GM18508 (cell line): ENCODE measurements around the gene CAPN15.
"Not testable (repeated sequence)": the region's sequence is repeated elsewhere in the genome, so short reads cannot be mapped to it uniquely, and the experiment has no call there.

Experiments used
- ATAC-seq: cut with Tn5 transposase; IDR thresholded peaks from one replicate; pipeline ENCODE4 v1.9.1; 2021; ENCODE audit warnings: moderate number of reproducible peaks; ENCODE audit not compliant: insufficient read depth, unreplicated experiment

CAPN15 gene

GRCh38 chr16:527015-527903, at the start of gene CAPN15:
Gene CAPN15 (plus strand): TSS chr16:527712. CDS start chr16:546839, 19,127 bp downstream.
- no peak for ATAC-seq

GRCh38 chr16:478287-478686, 49.2 kb upstream of the CAPN15 start:
- not testable (repeated sequence) for ATAC-seq

GRCh38 chr16:482468-483185, 44.9 kb upstream of the CAPN15 start:
- no peak for ATAC-seq

DNA sequence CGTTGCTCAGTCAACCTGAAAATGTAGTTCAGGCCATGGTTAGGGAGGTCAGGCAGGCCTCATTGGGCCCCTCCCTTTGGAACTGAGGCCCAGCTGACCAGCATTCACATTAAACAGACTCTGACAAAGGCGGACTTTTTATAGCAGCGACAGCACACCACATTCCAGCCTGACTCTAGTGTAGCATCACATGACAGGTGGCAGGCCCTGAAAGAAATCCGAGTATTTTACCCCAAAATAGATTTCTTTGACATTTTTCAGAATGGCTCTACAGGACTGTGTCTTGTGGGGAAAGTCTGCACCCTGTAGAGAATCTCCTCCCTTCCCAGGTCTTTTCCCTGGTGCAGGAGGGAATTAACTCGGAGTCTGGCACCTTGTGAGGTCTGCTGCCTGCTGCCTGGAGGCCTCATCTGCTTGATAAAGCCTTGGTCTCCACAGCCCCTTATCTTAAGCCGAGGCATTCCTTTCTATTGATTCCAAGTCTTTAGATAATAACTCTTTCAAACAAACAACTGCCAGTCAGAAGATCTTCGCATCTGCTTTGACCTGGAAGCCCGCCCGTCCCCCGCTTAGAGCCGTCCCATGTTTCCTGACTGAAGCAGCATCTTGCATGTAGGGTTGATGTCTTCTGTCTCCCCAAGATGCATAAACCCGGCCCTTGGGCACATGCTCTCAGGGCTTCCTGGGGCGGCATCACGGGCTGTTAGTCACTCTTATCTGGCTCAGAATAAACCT, 44.0 kb upstream of the CAPN15 start:
- no peak for ATAC-seq

DNA sequence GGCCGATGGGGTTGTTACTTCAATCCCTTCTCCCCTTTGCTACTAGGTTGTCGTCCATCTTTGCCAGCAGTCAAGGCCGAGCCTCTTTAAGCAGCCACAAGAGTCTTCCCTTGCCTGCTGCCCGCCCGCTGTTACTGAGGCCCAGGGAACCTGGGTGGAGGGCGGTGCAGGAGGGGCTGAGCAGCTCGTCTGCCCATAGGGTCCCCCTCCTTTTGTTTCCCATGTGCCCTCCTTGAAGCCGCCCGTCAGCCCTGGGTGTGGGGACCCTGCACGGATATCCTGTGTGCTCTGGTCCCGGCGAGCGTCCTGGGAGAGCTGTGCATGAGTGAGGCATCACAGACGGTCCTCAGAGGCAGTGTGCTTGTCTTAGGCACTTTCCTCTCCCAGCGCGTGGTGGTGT, 37.9 kb upstream of the CAPN15 start:
- no peak for ATAC-seq

DNA sequence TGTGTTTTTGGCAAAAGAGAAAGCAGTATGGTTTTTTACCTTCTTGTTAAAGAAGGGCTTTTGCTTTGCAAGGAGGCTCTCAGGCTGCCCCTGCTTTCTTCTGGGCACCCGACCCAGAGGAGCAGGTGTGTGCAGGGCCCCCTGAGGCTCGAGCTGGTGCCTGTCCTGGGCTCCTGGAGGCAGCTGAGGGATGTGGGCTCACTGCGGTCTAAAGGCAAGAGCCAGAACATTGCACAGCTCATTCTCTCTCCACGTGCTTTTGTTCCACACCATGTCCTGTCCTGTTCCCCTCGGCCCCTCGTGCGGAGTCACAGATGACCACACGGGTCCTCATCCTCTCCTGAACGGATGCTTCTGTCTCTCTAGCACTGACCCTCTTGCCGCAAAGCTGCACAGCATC, 36.7 kb upstream of the CAPN15 start:
- no peak for ATAC-seq

- ATAC-seq = no peak
Measured at GRCh38 chr16:491220-491919, 36.1 kb upstream of the CAPN15 start.

GRCh38 chr16:492211-492875, 35.2 kb upstream of the CAPN15 start:
- ATAC-seq = no peak

GRCh38 chr16:494676-495075, 32.8 kb upstream of the CAPN15 start:
- not testable (repeated sequence) for ATAC-seq

DNA sequence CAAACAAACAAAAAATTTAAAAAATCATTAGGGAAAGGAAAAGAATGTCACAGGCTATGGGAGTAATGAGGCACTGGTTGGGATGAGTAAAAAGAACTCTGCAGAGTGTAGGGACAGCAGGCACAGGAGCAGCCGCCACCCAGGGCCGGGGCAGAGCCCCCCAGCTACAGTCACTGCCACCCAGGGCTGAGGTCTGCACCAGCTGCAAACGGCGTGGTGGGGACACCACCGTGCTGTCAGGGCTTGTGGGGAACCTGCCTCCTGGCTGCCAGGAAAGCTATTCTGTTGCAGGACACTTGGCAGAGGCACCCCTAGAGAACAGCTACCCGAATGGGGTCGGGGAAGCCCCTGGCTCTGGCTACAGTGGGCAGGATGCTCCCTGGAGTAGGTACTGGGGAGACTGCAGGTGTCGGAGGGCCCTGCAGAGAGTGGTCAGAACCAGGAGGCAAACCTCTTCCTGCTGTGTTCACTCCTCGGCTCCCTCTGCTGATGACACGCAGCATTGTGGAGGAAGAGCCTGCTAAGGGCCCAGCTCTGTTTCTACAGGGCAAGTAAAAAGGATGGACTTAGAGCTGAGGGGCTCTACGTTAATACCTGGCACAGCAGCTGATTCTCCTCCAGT, 32.3 kb upstream of the CAPN15 start:
- no peak for ATAC-seq

- ATAC-seq = no peak
Measured at GRCh38 chr16:496097-496886, 31.2 kb upstream of the CAPN15 start.

- ATAC-seq = no peak
Measured at GRCh38 chr16:497258-497657, 30.3 kb upstream of the CAPN15 start.

- no peak for ATAC-seq
Measured at GRCh38 chr16:499924-500323, 27.6 kb upstream of the CAPN15 start.

DNA sequence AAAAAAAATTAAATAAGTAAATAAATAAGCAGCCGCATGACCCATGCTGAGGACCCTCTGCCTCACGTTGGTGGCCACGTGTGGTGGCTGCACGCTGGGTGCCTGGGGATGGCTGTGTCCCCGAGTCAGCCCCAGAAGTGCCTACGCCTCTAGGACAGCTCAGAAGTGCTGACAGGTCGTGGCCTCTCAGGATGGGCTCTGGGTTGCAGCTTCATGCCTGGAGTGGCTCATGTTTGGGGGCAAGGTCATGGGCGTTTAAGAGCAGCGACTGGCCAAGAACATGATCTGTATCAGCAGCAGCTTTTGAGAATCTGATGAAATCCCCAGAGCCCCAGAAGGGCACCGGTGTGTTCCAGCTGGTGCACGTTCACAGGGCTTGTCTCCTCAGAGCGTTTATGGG, 26.8 kb upstream of the CAPN15 start:
- no peak for ATAC-seq

DNA sequence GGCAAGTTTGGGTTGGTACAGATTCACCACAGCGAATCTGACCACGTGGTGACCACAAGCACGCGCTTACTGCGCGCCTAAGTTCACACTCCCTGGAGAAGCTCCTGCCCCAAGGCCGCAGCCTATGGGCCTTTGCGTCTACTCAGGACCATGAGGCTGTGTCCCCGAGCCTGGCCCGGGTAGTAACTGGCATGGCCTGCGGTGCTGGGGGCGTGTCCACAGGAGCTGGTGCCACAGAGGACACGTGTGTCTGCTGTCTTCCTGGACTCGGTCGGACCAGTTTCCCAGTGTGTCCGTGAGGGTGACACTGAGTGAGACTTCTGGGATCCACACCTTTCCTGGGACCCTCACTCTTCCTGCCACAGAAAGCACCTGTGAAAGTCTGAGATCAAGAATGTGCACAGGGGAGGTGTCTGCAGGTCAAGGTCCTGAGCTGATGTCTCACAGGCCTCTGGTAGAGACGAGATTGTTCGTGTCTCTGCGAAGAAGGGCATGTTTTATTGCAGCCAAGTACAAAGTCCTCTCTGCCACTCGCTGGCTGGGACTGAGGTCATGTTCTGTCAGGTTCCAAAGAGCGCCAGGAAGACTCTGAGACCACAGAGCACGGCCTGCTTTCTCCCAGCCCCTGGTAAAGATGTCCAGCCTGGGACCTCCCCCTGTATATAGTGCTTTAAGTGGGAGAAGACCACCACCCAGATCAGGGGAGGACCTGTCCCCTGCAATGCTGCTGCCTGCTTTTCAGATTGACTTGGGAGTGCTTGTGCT, 25.2 kb upstream of the CAPN15 start:
- no peak for ATAC-seq

GRCh38 chr16:503150-504071, 24.1 kb upstream of the CAPN15 start:
- ATAC-seq = no peak
